Liver (tissue), 9 donors: ENCODE data around the gene PON2. TPM values are rescaled to one million over a fixed set of nuclear protein-coding genes. Genes with fewer than 3 reads are reported as not detected.
"Not testable (repeated sequence)": the region's sequence is repeated elsewhere in the genome, so short reads cannot be mapped to it uniquely, and the experiment has no call there.

Experiments used
- DNase-seq: peaks from one replicate; pipeline ENCODE4 v3.0.0-alpha.2; 2017; ENCODE audit warnings: low spot score
- H3K27ac ChIP-seq, 2 donors: one replicate each; pipeline ENCODE4 v1.7.0; 2013; ENCODE audit warnings: inconsistent platforms in 2 of 2, low read length in 2 of 2, control low read depth in 1 of 2, low read depth in 1 of 2, mild to moderate bottlenecking in 1 of 2
- H3K27me3 ChIP-seq, 4 donors: one replicate each; pipeline versions ENCODE4 v1.6.1 to v1.7.0; 2013; ENCODE audit warnings: low read length in 3 of 4, inconsistent platforms in 1 of 4, mild to moderate bottlenecking in 1 of 4, moderate library complexity in 1 of 4; ENCODE audit not compliant: control insufficient read depth in 4 of 4, insufficient read depth in 4 of 4
- H3K36me3 ChIP-seq, 4 donors: one replicate each; pipeline versions ENCODE4 v1.6.1 to v1.7.0; 2013; ENCODE audit warnings: low read length in 3 of 4, mild to moderate bottlenecking in 3 of 4, low read depth in 1 of 4, moderate library complexity in 1 of 4; ENCODE audit not compliant: control insufficient read depth in 4 of 4, insufficient read depth in 3 of 4
- H3K4me1 ChIP-seq, 4 donors: one replicate each; pipeline versions ENCODE4 v1.6.1 to v1.7.0; 2013; ENCODE audit warnings: low read length in 3 of 4, mild to moderate bottlenecking in 3 of 4, moderate library complexity in 1 of 4; ENCODE audit not compliant: control insufficient read depth in 4 of 4, insufficient read depth in 4 of 4
- H3K4me3 ChIP-seq, 3 donors: one replicate each; pipeline versions ENCODE4 v1.6.1 to v1.7.0; 2013; ENCODE audit warnings: low read length in 3 of 3, control low read depth in 1 of 3, low read depth in 1 of 3, mild to moderate bottlenecking in 1 of 3
- H3K9ac ChIP-seq, 2 donors: one replicate each; pipeline ENCODE4 v1.7.0; 2013; ENCODE audit warnings: low read length in 2 of 2, mild to moderate bottlenecking in 2 of 2, moderate library complexity in 2 of 2, control low read depth in 1 of 2, low read depth in 1 of 2
- H3K9me3 ChIP-seq, 4 donors: one replicate each; pipeline versions ENCODE4 v1.6.1 to v1.7.0; 2013; ENCODE audit warnings: low read length in 3 of 4; ENCODE audit not compliant: control insufficient read depth in 4 of 4
- ATF3 ChIP-seq: IDR thresholded peaks from 2 replicates; pipeline ENCODE4 v1.6.1; 2016; ENCODE audit warnings: antibody characterized with exemption
- CTCF ChIP-seq: fragments of 150-350 bp; IDR thresholded peaks from 2 replicates; pipeline ENCODE4 v1.5.1; 2017; ENCODE audit warnings: improper control_type of control experiment, low read depth, low read length; ENCODE audit not compliant: missing input control
- EGR1 ChIP-seq, 2 donors: IDR thresholded peaks; 2 replicates each; pipeline ENCODE4 v1.6.1; 2016 to 2018; ENCODE audit warnings: antibody characterized with exemption in 2 of 2, low read depth in 2 of 2
- FOXA2 ChIP-seq: IDR thresholded peaks from 2 replicates; pipeline ENCODE4 v1.6.1; 2016; ENCODE audit warnings: antibody characterized with exemption
- GABPA ChIP-seq, 2 donors: IDR thresholded peaks in 1 of 2; conservative IDR thresholded peaks in 1 of 2; 2 replicates each; pipeline ENCODE4 v1.6.1; 2016; ENCODE audit warnings: antibody characterized with exemption in 2 of 2, mild to moderate bottlenecking in 1 of 2, moderate library complexity in 1 of 2
- HNF4A ChIP-seq, 2 donors: conservative IDR thresholded peaks; 2 replicates each; pipeline ENCODE4 v1.6.1; 2016; ENCODE audit warnings: antibody characterized with exemption in 2 of 2, mild to moderate bottlenecking in 2 of 2
- HNF4G ChIP-seq: IDR thresholded peaks from 2 replicates; pipeline ENCODE4 v1.6.1; 2016; ENCODE audit warnings: antibody characterized with exemption
- NR2F2 ChIP-seq: IDR thresholded peaks from 2 replicates; pipeline ENCODE4 v1.6.1; 2016; ENCODE audit warnings: antibody characterized with exemption
- YY1 ChIP-seq: IDR thresholded peaks from 2 replicates; pipeline ENCODE4 v1.6.1; 2016; ENCODE audit warnings: antibody characterized with exemption, mild to moderate bottlenecking
- WGBS: extraction: QIAGEN DNeasy Blood & Tissue Kit; methylation state at CpG from one replicate; pipeline ENCODE4 v1.1.7; 2013; 5-methylcytosine and 5-hydroxymethylcytosine counted together
- polyA plus RNA-seq, 2 donors: library from polyadenylated mRNA; stranded (reverse) in 1 of 2; unstranded in 1 of 2; fragments of 200-250 nt in 1 of 2; fragments of >200 nt in 1 of 2; fragmentation: Nextera tagmentation in 1 of 2; extraction: Ambion mirVana in 1 of 2; gene quantifications; one replicate each; pipeline versions ENCODE4 v1.2.1 to v1.2.3, GENCODE V29; 2013 to 2015
- total RNA-seq, 2 donors: library from RNA; depleted of rRNA; stranded (reverse); fragments of >200 nt; gene quantifications; one replicate each; pipeline ENCODE4 v1.2.3, GENCODE V29; 2014
- TF ChIP-seq, protein P1 (sequence below): IDR thresholded peaks from 2 replicates; pipeline ENCODE4 v1.6.1; 2016; ENCODE audit warnings: antibody characterized with exemption, mild to moderate bottlenecking
- TF ChIP-seq, protein P2 (sequence below): IDR thresholded peaks from 2 replicates; pipeline ENCODE4 v1.6.1; 2016; ENCODE audit warnings: antibody characterized with exemption
- donor health status: healthy.
- donor health status: healthy.
- donor health status: healthy.
- donor health status: healthy.
- donor health status: healthy.

PON2 gene
- total and polyA plus RNA-seq, 4 donors, result 99.1 to 276 (median 169) TPM

- Histone ChIP-seq H3K36me3 (no peaks in the 10 kb centered on the region), H3K27me3 (no peaks in the 10 kb centered on the region), H3K4me3 (no peak overlapping the region), H3K9ac (no peak overlapping the region), H3K4me1 (peaks cover 0 to 7% (median 2%) of the 10 kb centered on the region in 4 donors), H3K9me3 (no peaks in the 10 kb centered on the region), H3K27ac (no peak overlapping the region)
- DNase-seq, result no peak
- WGBS, result 98% methylated on average over 1 of the region's 1 CpG
- TF ChIP-seq YY1 (no peak), GABPA (IDR thresholded peaks at IDR 0.05 in 1 of 2, conservative IDR thresholded peaks at IDR 0.05 in 1 of 2) (no peak), EGR1 (IDR thresholded peaks at IDR 0.05; ENCODE audit: low read depth in 2 of 2) (no peak)
These were observed 33.2 kb upstream of the PON2 start for GRCh38 chr7:95467912-95468607.

- 87% methylated on average over 2 of the region's 2 CpGs for WGBS
These were observed 25.8 kb upstream of the PON2 start for GRCh38 chr7:95460653-95461052.

GRCh38 chr7:95457947-95458346 is 23.1 kb upstream of the PON2 start:
- H3K9ac ChIP-seq, result no peak overlapping the region
- H3K36me3 ChIP-seq, result no peaks in the 10 kb centered on the region
- DNase-seq, result no peak
- H3K4me1 ChIP-seq, result no peaks in the 10 kb centered on the region
- no peaks in the 10 kb centered on the region for H3K9me3 ChIP-seq
- no peak for TF ChIP-seq FOXA2
- TF ChIP-seq CTCF, result no peak
- no peak for TF ChIP-seq HNF4G
- TF ChIP-seq NR2F2, result no peak
- no peak for TF ChIP-seq ATF3
- TF ChIP-seq, protein P1, sequence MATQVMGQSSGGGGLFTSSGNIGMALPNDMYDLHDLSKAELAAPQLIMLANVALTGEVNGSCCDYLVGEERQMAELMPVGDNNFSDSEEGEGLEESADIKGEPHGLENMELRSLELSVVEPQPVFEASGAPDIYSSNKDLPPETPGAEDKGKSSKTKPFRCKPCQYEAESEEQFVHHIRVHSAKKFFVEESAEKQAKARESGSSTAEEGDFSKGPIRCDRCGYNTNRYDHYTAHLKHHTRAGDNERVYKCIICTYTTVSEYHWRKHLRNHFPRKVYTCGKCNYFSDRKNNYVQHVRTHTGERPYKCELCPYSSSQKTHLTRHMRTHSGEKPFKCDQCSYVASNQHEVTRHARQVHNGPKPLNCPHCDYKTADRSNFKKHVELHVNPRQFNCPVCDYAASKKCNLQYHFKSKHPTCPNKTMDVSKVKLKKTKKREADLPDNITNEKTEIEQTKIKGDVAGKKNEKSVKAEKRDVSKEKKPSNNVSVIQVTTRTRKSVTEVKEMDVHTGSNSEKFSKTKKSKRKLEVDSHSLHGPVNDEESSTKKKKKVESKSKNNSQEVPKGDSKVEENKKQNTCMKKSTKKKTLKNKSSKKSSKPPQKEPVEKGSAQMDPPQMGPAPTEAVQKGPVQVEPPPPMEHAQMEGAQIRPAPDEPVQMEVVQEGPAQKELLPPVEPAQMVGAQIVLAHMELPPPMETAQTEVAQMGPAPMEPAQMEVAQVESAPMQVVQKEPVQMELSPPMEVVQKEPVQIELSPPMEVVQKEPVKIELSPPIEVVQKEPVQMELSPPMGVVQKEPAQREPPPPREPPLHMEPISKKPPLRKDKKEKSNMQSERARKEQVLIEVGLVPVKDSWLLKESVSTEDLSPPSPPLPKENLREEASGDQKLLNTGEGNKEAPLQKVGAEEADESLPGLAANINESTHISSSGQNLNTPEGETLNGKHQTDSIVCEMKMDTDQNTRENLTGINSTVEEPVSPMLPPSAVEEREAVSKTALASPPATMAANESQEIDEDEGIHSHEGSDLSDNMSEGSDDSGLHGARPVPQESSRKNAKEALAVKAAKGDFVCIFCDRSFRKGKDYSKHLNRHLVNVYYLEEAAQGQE, result no peak
- TF ChIP-seq, protein P2, sequence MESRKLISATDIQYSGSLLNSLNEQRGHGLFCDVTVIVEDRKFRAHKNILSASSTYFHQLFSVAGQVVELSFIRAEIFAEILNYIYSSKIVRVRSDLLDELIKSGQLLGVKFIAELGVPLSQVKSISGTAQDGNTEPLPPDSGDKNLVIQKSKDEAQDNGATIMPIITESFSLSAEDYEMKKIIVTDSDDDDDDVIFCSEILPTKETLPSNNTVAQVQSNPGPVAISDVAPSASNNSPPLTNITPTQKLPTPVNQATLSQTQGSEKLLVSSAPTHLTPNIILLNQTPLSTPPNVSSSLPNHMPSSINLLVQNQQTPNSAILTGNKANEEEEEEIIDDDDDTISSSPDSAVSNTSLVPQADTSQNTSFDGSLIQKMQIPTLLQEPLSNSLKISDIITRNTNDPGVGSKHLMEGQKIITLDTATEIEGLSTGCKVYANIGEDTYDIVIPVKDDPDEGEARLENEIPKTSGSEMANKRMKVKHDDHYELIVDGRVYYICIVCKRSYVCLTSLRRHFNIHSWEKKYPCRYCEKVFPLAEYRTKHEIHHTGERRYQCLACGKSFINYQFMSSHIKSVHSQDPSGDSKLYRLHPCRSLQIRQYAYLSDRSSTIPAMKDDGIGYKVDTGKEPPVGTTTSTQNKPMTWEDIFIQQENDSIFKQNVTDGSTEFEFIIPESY, result no peak
- no peak for TF ChIP-seq YY1
- no peak overlapping the region for H3K27ac ChIP-seq
- H3K27me3 ChIP-seq, result no peaks in the 10 kb centered on the region
- H3K4me3 ChIP-seq, result no peak overlapping the region

More at GRCh38 chr7:95460653-95461052, 25.8 kb upstream of the PON2 start:
- H3K9ac ChIP-seq, DNase-seq, H3K27ac ChIP-seq, H3K4me1 ChIP-seq, H3K36me3 ChIP-seq, H3K9me3 ChIP-seq, H3K27me3 ChIP-seq, H3K4me3 ChIP-seq: not testable (repeated sequence)
- TF ChIP-seq HNF4A (conservative IDR thresholded peaks at IDR 0.05), result peak in 1 of 2 donors; percentile 29
